Nephron (organoid): ENCODE measurements around the gene CELF2.

Experiments
- H3K27ac Mint-ChIP-seq, 3 experiments: 2 replicates each; pipeline ENCODE4 v1.8.0; 2020; ENCODE audit warnings: mixed read lengths in 3 of 3, mild to moderate bottlenecking in 2 of 3, moderate library complexity in 1 of 3
- H3K27me3 Mint-ChIP-seq: 2 replicates; pipeline ENCODE4 v1.8.0; 2021; ENCODE audit warnings: low read depth, mild to moderate bottlenecking, moderate library complexity, mixed read lengths
- H3K36me3 Mint-ChIP-seq: 2 replicates; pipeline ENCODE4 v1.8.0; 2020; ENCODE audit warnings: low read depth, mixed read lengths
- H3K4me1 Mint-ChIP-seq: 2 replicates; pipeline ENCODE4 v1.8.0; 2020; ENCODE audit warnings: mixed read lengths
- H3K4me3 Mint-ChIP-seq, 3 experiments: 2 replicates each; pipeline ENCODE4 v1.8.0; 2020; ENCODE audit warnings: mild to moderate bottlenecking in 3 of 3, mixed read lengths in 3 of 3, moderate library complexity in 2 of 3
- H3K9me3 Mint-ChIP-seq: 2 replicates; pipeline ENCODE4 v1.8.0; 2020; ENCODE audit warnings: mixed read lengths
- CTCF ChIP-seq, 3 experiments: fragments of 200-600 bp; sonication (generic); IDR thresholded peaks; one replicate each; pipeline ENCODE4 v1.5.0; 2021; ENCODE audit warnings: antibody characterized with exemption in 3 of 3; ENCODE audit not compliant: unreplicated experiment in 3 of 3

The CELF2 gene

GRCh38 chr10:11329062-11329673, 311.5 kb downstream of the CELF2 start:
- no peak for TF ChIP-seq CTCF (IDR thresholded peaks at IDR 0.05; ENCODE audit: unreplicated experiment in 3 of 3)
- Mint-ChIP-seq H3K4me1 (peaks cover 69% of the 10 kb centered on the region), H3K9me3 (no peaks in the 10 kb centered on the region), H3K27me3 (no peaks in the 10 kb centered on the region), H3K4me3 (peak overlapping the region in 1 of 3 experiments; percentile 10), H3K27ac (peak overlapping the region in 2 of 3 experiments; percentile 7 to 16), H3K36me3 (peaks cover 17% of the 10 kb centered on the region)

- peak overlapping the region in 1 of 3 experiments; percentile 35 for H3K27ac Mint-ChIP-seq
- peaks cover 12% of the 10 kb centered on the region for H3K36me3 Mint-ChIP-seq
- H3K27me3 Mint-ChIP-seq = peaks cover 4% of the 10 kb centered on the region
- no peaks in the 10 kb centered on the region for H3K9me3 Mint-ChIP-seq
- no peak overlapping the region for H3K4me3 Mint-ChIP-seq
- TF ChIP-seq CTCF (IDR thresholded peaks at IDR 0.05; ENCODE audit: unreplicated experiment in 3 of 3) = no peak
- peaks cover 78% of the 10 kb centered on the region for H3K4me1 Mint-ChIP-seq
Measured at GRCh38 chr10:11330383-11331045, 312.8 kb downstream of the CELF2 start.

DNA sequence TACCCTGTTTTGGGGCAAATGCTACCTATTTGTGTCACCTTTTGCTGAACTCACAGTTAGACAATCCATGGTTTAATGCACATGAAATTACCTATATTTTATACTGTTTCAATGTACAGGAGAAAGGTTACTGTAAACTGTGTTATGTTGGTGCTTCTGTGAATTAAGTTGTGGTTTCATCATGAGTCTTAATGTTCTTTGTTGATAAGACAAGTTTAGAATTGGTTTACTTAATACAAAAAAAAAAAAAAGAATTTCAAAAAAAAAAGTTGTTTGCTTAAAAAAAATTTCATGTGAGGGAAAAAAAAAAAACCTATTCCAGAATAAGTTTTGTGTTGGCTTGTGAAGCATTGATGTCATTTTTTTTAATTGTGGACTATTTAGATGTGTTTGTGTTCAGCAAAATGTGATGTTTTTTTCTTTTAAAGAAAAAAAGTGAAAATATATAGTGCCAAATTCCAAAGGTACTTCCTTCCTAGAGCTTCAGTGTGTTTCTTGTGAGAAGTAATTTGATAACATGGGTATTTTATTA, 313.4 kb downstream of the CELF2 start:
- no peak overlapping the region for H3K4me3 Mint-ChIP-seq
- no peak for TF ChIP-seq CTCF (IDR thresholded peaks at IDR 0.05; ENCODE audit: unreplicated experiment in 3 of 3)
- no peak overlapping the region for H3K27ac Mint-ChIP-seq
- peaks cover 6% of the 10 kb centered on the region for H3K36me3 Mint-ChIP-seq
- no peaks in the 10 kb centered on the region for H3K9me3 Mint-ChIP-seq
- peaks cover 75% of the 10 kb centered on the region for H3K4me1 Mint-ChIP-seq
- peaks cover 4% of the 10 kb centered on the region for H3K27me3 Mint-ChIP-seq

- no peak for TF ChIP-seq CTCF (IDR thresholded peaks at IDR 0.05; ENCODE audit: unreplicated experiment in 3 of 3)
- Mint-ChIP-seq H3K4me3 (no peak overlapping the region), H3K27ac (no peak overlapping the region), H3K36me3 (peaks cover 6% of the 10 kb centered on the region), H3K4me1 (peaks cover 74% of the 10 kb centered on the region), H3K9me3 (no peaks in the 10 kb centered on the region), H3K27me3 (peaks cover 4% of the 10 kb centered on the region)
Measured at GRCh38 chr10:11331726-11332125, 314.1 kb downstream of the CELF2 start.

- Mint-ChIP-seq H3K9me3 (no peaks in the 10 kb centered on the region), H3K27me3 (peaks cover 4% of the 10 kb centered on the region), H3K4me3 (no peak overlapping the region), H3K27ac (no peak overlapping the region), H3K36me3 (peaks cover 6% of the 10 kb centered on the region), H3K4me1 (peaks cover 69% of the 10 kb centered on the region)
- TF ChIP-seq CTCF (IDR thresholded peaks at IDR 0.05; ENCODE audit: unreplicated experiment in 3 of 3) = no peak
Measured at GRCh38 chr10:11332846-11333245, 315.2 kb downstream of the CELF2 start.
